Trophoblast cell (in vitro differentiated cells and primary cell): ENCODE data around the gene CIT.

Source experiments
- DNase-seq, 2 donors: peaks; one replicate each; pipeline ENCODE4 v3.0.0-alpha.2; 2016
- H2AFZ ChIP-seq: 2 replicates; pipeline ENCODE4 v1.6.1; 2013; ENCODE audit warnings: low read length, moderate library complexity, mild to moderate bottlenecking; ENCODE audit not compliant: insufficient read depth, poor library complexity
- H2AK5ac ChIP-seq: 2 replicates; pipeline ENCODE4 v1.6.1; 2013; ENCODE audit warnings: mild to moderate bottlenecking, low read length
- H2BK120ac ChIP-seq: 2 replicates; pipeline ENCODE4 v1.6.1; 2013; ENCODE audit warnings: low read length, mild to moderate bottlenecking, moderate library complexity; ENCODE audit not compliant: insufficient read depth, poor library complexity
- H2BK12ac ChIP-seq: 2 replicates; pipeline ENCODE4 v1.6.1; 2013; ENCODE audit warnings: mild to moderate bottlenecking, low read length, moderate library complexity
- H2BK5ac ChIP-seq: 2 replicates; pipeline ENCODE4 v1.6.1; 2013; ENCODE audit warnings: low read length, low read depth, moderate library complexity, mild to moderate bottlenecking; ENCODE audit not compliant: poor library complexity
- H3K14ac ChIP-seq: 2 replicates; pipeline ENCODE4 v1.6.1; 2013; ENCODE audit warnings: mild to moderate bottlenecking, low read length
- H3K18ac ChIP-seq: 2 replicates; pipeline ENCODE4 v1.6.1; 2013; ENCODE audit warnings: mild to moderate bottlenecking, low read length
- H3K23ac ChIP-seq: 2 replicates; pipeline ENCODE4 v1.6.1; 2013; ENCODE audit warnings: low read length
- H3K27ac ChIP-seq: 2 replicates; pipeline ENCODE4 v1.5.1; 2013; ENCODE audit warnings: low read depth, mild to moderate bottlenecking, inconsistent platforms, low read length, moderate library complexity
- H3K27me3 ChIP-seq: 2 replicates; pipeline ENCODE4 v1.6.1; 2013; ENCODE audit warnings: inconsistent platforms, mild to moderate bottlenecking, low read length, moderate library complexity; ENCODE audit not compliant: insufficient read depth
- H3K36me3 ChIP-seq, 2 experiments: 1 replicate in 1 of 2; 2 replicates in 1 of 2; pipeline ENCODE4 v1.6.1; 2013; ENCODE audit warnings: low read length in 2 of 2, mild to moderate bottlenecking in 2 of 2, moderate library complexity in 1 of 2; ENCODE audit not compliant: insufficient read depth in 2 of 2, control insufficient read depth in 1 of 2
- H3K4ac ChIP-seq: 2 replicates; pipeline ENCODE4 v1.6.1; 2013; ENCODE audit warnings: low read depth, mild to moderate bottlenecking, low read length, moderate library complexity
- H3K4me1 ChIP-seq, 2 experiments: 1 replicate in 1 of 2; 2 replicates in 1 of 2; pipeline ENCODE4 v1.6.1; 2013; ENCODE audit warnings: low read length in 2 of 2, mild to moderate bottlenecking in 2 of 2, moderate library complexity in 1 of 2; ENCODE audit not compliant: insufficient read depth in 2 of 2, control insufficient read depth in 1 of 2
- H3K4me2 ChIP-seq: 2 replicates; pipeline ENCODE4 v1.6.1; 2013; ENCODE audit warnings: inconsistent platforms, mild to moderate bottlenecking, low read length, moderate library complexity
- H3K4me3 ChIP-seq: 2 replicates; pipeline ENCODE4 v1.5.1; 2013; ENCODE audit warnings: mild to moderate bottlenecking, low read depth, low read length, inconsistent platforms
- H3K79me1 ChIP-seq: one replicate; pipeline ENCODE4 v1.6.1; 2013; ENCODE audit warnings: low read length
- H3K79me2 ChIP-seq: 2 replicates; pipeline ENCODE4 v1.6.1; 2013; ENCODE audit warnings: low read length, mild to moderate bottlenecking; ENCODE audit not compliant: control insufficient read depth, insufficient read depth, poor library complexity
- H3K9ac ChIP-seq: 2 replicates; pipeline ENCODE4 v1.6.1; 2013; ENCODE audit warnings: mild to moderate bottlenecking, low read length
- H3K9me3 ChIP-seq: 2 replicates; pipeline ENCODE4 v1.6.1; 2013; ENCODE audit warnings: low read depth, mild to moderate bottlenecking, control low read depth, inconsistent platforms, low read length; ENCODE audit not compliant: insufficient read depth
- H4K12ac ChIP-seq: 2 replicates; pipeline ENCODE4 v1.6.1; 2013; ENCODE audit warnings: low read depth, mild to moderate bottlenecking, low read length, moderate library complexity
- H4K8ac ChIP-seq: 2 replicates; pipeline ENCODE4 v1.6.1; 2013; ENCODE audit warnings: low read depth, mild to moderate bottlenecking, low read length, moderate library complexity
- H4K91ac ChIP-seq: one replicate; pipeline ENCODE4 v1.6.1; 2013; ENCODE audit warnings: low read depth, mild to moderate bottlenecking, low read length, moderate library complexity
- WGBS: extraction: QIAGEN DNeasy Blood & Tissue Kit; methylation state at CpG from one replicate; pipeline ENCODE4 v1.1.7; 2013; ENCODE audit warnings: missing lambda C conversion rate; ENCODE audit not compliant: insufficient read length, insufficient coverage; ENCODE audit errors: extremely low coverage; 5-methylcytosine and 5-hydroxymethylcytosine counted together

Gene CIT

DNA sequence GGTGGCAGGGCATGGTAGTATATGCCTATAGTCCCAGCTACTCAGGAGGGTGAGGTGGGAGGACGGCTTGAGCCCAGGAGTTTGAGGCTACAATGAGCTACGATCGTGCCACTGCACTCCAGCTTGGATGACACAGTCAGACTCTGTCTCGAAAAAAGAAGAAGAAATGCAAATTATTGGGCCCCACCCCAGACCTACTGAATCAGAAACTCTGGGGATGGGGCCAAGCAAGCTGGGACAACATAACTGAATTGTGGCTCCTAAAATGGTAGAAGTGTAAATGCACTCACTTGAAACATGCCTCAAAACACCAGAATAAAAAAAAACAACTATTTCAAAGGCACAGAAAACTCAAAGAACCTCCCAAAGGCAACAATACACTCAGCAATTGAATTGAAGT is 37.0 kb downstream of the CIT start:
- no peak overlapping the region for H3K4ac ChIP-seq
- H3K14ac ChIP-seq, result no peak overlapping the region
- no peak overlapping the region for H3K4me2 ChIP-seq
- no peak overlapping the region for H4K12ac ChIP-seq
- no peak overlapping the region for H3K27ac ChIP-seq
- H3K36me3 ChIP-seq, result peaks cover 0 to 4% of the 10 kb centered on the region in 2 experiments
- no peak overlapping the region for H2AK5ac ChIP-seq
- no peak overlapping the region for H2AFZ ChIP-seq
- no peaks in the 10 kb centered on the region for H3K27me3 ChIP-seq
- H4K8ac ChIP-seq, result no peak overlapping the region
- H3K79me2 ChIP-seq, result no peaks in the 10 kb centered on the region
- DNase-seq, result no peak
- H3K4me3 ChIP-seq, result no peak overlapping the region
- H3K9me3 ChIP-seq, result no peaks in the 10 kb centered on the region
- no peak overlapping the region for H4K91ac ChIP-seq
- H2BK12ac ChIP-seq, result no peak overlapping the region
- H3K79me1 ChIP-seq, result no peaks in the 10 kb centered on the region
- H3K9ac ChIP-seq, result no peak overlapping the region
- no peak overlapping the region for H2BK5ac ChIP-seq
- H3K23ac ChIP-seq, result no peak overlapping the region
- no peaks in the 10 kb centered on the region for H3K4me1 ChIP-seq
- no peak overlapping the region for H2BK120ac ChIP-seq
- no CpG with 5 or more reads among the region's 4 CpGs for WGBS
- H3K18ac ChIP-seq, result no peak overlapping the region

DNA sequence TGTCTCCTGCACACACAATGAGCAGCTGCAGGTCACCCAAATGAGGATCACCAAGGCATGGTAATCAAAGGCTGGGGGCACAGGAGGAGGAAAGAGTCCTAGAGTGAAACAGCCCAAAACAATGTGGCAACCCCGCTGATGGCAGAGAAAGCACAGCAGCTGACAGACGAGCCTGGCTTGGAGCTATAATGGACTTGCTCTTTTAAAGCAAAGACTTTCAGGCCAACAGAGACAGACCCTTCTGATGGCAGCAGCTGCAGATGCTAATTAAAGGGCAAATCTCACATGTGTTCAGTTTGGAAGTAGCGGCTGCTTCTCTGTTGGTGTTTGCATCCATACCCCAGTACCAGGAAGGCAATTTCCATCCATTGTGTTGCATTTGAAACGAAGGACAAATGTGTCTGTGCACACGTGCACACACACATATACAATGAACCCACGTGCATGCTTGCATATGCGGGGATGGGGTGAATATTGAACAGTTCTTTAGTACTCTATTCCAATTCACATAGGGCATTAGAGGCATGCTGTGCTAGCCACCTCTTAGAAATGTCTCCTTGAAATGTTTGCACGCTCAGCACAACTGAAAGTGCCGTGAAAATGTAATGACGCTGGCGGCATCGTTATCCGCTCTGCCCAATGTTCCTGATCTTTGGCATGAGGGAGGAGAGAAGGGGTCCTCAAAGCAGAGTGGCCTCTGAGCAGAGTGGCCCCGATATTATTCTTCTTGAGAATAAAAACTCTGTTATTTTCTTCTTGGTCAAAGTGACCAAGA is 38.1 kb downstream of the CIT start:
- no peaks in the 10 kb centered on the region for H3K27me3 ChIP-seq
- H3K4me3 ChIP-seq, result no peak overlapping the region
- DNase-seq, result no peak
- H3K9me3 ChIP-seq, result no peaks in the 10 kb centered on the region
- H2BK120ac ChIP-seq, result no peak overlapping the region
- no peak overlapping the region for H3K14ac ChIP-seq
- H3K4me2 ChIP-seq, result no peak overlapping the region
- no peak overlapping the region for H2BK5ac ChIP-seq
- H3K79me1 ChIP-seq, result no peaks in the 10 kb centered on the region
- no peak overlapping the region for H3K9ac ChIP-seq
- no peak overlapping the region for H3K18ac ChIP-seq
- no peak overlapping the region for H3K4ac ChIP-seq
- no peaks in the 10 kb centered on the region for H3K4me1 ChIP-seq
- H4K8ac ChIP-seq, result no peak overlapping the region
- no peak overlapping the region for H2BK12ac ChIP-seq
- no peaks in the 10 kb centered on the region for H3K79me2 ChIP-seq
- no peak overlapping the region for H3K27ac ChIP-seq
- no CpG with 5 or more reads among the region's 14 CpGs for WGBS
- H2AFZ ChIP-seq, result no peak overlapping the region
- no peak overlapping the region for H4K91ac ChIP-seq
- no peak overlapping the region for H3K23ac ChIP-seq
- H4K12ac ChIP-seq, result no peak overlapping the region
- peaks cover 0 to 4% of the 10 kb centered on the region in 2 experiments for H3K36me3 ChIP-seq
- H2AK5ac ChIP-seq, result no peak overlapping the region

DNA sequence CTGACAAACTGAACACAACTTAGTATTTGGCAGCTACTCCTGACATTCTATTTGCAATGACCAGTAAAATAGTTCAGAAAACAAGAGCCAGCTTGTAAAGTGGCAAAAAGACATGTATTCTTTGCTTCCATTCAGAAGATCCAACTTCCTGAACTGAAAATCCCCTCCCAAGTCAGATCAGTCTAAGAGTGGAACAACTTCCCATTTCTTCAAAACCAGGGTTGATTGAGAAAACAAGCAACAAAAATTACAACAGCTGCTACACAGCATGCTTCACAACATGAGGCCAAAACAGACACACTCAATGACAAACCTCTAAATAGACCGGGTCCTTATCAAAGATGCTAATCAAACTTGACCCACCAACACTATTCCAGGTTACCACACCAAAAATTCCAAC is 40.3 kb downstream of the CIT start:
- no peak overlapping the region for H2BK120ac ChIP-seq
- no peaks in the 10 kb centered on the region for H3K79me1 ChIP-seq
- no peak overlapping the region for H3K27ac ChIP-seq
- no peak overlapping the region for H3K4me2 ChIP-seq
- peaks cover 0 to 4% of the 10 kb centered on the region in 2 experiments for H3K36me3 ChIP-seq
- no peaks in the 10 kb centered on the region for H3K79me2 ChIP-seq
- H2BK12ac ChIP-seq, result no peak overlapping the region
- no CpG with 5 or more reads among the region's 1 CpG for WGBS
- H3K4me1 ChIP-seq, result no peaks in the 10 kb centered on the region
- no peak overlapping the region for H2BK5ac ChIP-seq
- no peak overlapping the region for H3K9ac ChIP-seq
- no peak overlapping the region for H4K8ac ChIP-seq
- H3K14ac ChIP-seq, result no peak overlapping the region
- H3K23ac ChIP-seq, result no peak overlapping the region
- no peak overlapping the region for H3K18ac ChIP-seq
- no peaks in the 10 kb centered on the region for H3K27me3 ChIP-seq
- H3K4me3 ChIP-seq, result no peak overlapping the region
- H3K4ac ChIP-seq, result no peak overlapping the region
- DNase-seq, result no peak
- H3K9me3 ChIP-seq, result no peaks in the 10 kb centered on the region
- no peak overlapping the region for H4K12ac ChIP-seq
- H2AFZ ChIP-seq, result no peak overlapping the region
- no peak overlapping the region for H2AK5ac ChIP-seq
- H4K91ac ChIP-seq, result no peak overlapping the region

DNA sequence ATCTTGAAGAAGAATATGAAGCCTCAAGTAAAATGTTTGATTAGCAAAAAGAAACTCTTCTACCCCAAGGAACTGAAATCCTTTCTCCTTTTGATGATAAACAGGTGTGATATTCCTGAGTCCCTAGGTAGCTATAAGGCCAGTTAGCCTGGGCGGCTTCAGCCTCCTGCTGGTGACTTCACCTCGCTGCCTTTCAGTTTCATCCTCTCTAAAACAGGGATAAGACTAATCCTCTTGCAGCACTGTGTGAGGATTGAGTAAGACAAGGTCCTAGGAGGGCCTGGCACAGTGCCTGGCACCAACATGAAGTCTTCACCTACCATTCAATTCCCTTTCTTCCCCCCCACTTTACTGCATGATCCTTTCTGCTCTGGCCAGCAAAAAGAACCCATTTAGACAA is 42.1 kb downstream of the CIT start:
- no peaks in the 10 kb centered on the region for H3K4me1 ChIP-seq
- DNase-seq, result no peak
- H4K91ac ChIP-seq, result no peak overlapping the region
- no peak overlapping the region for H3K4me2 ChIP-seq
- H3K18ac ChIP-seq, result no peak overlapping the region
- no peaks in the 10 kb centered on the region for H3K79me2 ChIP-seq
- H4K8ac ChIP-seq, result no peak overlapping the region
- no peak overlapping the region for H3K23ac ChIP-seq
- no peak overlapping the region for H2AFZ ChIP-seq
- H2BK120ac ChIP-seq, result no peak overlapping the region
- no peaks in the 10 kb centered on the region for H3K79me1 ChIP-seq
- H3K36me3 ChIP-seq, result peaks cover 0 to 4% of the 10 kb centered on the region in 2 experiments
- H2BK5ac ChIP-seq, result no peak overlapping the region
- no peak overlapping the region for H4K12ac ChIP-seq
- H2AK5ac ChIP-seq, result no peak overlapping the region
- H3K9me3 ChIP-seq, result no peaks in the 10 kb centered on the region
- H3K14ac ChIP-seq, result no peak overlapping the region
- no peak overlapping the region for H3K4ac ChIP-seq
- no peaks in the 10 kb centered on the region for H3K27me3 ChIP-seq
- no peak overlapping the region for H2BK12ac ChIP-seq
- H3K9ac ChIP-seq, result no peak overlapping the region
- H3K4me3 ChIP-seq, result no peak overlapping the region
- no CpG with 5 or more reads among the region's 2 CpGs for WGBS
- H3K27ac ChIP-seq, result no peak overlapping the region
